ENCODE results near the gene CAMKV.
"Not testable (repeated sequence)": the region's sequence is repeated elsewhere in the genome, so short reads cannot be mapped to it uniquely, and the experiment has no call there.

The CAMKV gene, protein sequence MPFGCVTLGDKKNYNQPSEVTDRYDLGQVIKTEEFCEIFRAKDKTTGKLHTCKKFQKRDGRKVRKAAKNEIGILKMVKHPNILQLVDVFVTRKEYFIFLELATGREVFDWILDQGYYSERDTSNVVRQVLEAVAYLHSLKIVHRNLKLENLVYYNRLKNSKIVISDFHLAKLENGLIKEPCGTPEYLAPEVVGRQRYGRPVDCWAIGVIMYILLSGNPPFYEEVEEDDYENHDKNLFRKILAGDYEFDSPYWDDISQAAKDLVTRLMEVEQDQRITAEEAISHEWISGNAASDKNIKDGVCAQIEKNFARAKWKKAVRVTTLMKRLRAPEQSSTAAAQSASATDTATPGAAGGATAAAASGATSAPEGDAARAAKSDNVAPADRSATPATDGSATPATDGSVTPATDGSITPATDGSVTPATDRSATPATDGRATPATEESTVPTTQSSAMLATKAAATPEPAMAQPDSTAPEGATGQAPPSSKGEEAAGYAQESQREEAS

GRCh38 chr3:49869525-49870126, at the start of gene CAMKV:
Gene CAMKV, minus strand, starts transcription at chr3:49869906. Its CDS starts 7,518 bp downstream, at chr3:49862388.
- DNase-seq (ENCODE audit: low read depth in 1 of 2, low spot score in 1 of 2): no peak

- DNase-seq (ENCODE audit: low read depth in 1 of 2, low spot score in 1 of 2): not testable (repeated sequence)
Measured at GRCh38 chr3:49917806-49918590, 48.3 kb upstream of the CAMKV start.

DNA sequence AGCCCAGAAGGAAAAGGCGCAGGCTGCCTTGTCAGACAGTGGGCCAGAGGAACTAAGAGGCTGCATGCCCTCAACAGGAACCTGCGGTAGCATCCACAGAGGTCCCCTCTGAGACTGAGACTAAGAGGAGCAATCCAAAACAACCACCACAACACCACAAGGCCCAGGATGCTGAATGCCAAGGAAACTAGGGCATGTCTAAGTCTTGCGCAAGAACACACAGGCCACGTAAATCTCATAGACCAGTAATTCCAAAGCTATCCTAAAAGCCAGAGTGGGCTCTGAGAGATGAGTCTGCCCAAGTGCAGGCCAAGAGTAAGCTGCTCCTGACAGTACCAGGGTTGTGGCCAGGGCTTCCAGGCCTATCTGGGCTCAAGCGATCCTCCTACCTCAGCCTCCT, 47.0 kb upstream of the CAMKV start:
- no peak for DNase-seq (ENCODE audit: low read depth in 1 of 2, low spot score in 1 of 2)

DNA sequence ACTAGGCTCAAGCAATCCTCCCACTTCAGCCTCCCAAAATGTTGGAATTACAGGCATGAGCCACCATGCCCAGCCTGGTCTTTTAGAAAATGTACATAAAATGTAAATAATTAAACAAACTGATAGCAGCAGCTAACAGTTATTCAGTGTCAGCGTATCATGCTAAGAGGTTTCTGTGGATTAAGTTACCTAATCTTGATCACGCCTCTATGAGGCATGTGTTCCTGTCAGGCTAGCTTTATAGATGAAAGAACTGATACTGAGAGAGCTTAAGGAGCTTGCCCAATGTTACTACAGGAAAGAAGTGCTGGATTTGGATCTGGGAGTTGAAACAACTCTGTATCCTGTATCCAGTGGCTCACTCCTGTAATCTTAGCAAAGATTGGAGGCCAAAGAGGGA, 45.2 kb upstream of the CAMKV start:
- DNase-seq (ENCODE audit: low read depth in 1 of 2, low spot score in 1 of 2): no peak

- no peak for DNase-seq (ENCODE audit: low read depth in 1 of 2, low spot score in 1 of 2)
Measured at GRCh38 chr3:49912881-49913281, 43.2 kb upstream of the CAMKV start.

DNA sequence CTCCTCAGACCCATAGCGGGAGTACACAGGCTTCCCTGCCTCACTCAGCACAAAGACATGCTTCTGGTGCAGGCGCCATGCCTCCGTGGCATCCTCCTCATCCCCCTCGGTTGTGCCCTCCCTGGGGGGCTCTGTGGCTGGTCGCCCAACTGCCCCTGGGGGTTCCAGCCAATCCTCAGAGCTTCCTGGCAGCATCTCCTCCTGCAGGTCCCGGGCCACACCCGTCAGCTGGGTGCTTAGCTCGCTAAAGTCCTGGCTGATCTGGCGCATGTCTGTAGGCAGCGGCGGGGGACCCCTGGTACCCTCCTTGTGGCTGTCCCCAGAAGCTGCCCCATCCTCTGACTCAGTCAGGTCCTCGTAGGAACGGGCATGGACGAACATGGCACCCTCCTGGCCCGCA, 41.9 kb upstream of the CAMKV start:
- no peak for DNase-seq (ENCODE audit: low read depth in 1 of 2, low spot score in 1 of 2)

- DNase-seq (ENCODE audit: low read depth in 1 of 2, low spot score in 1 of 2): no peak
Measured at GRCh38 chr3:49911124-49911420, 41.4 kb upstream of the CAMKV start.

GRCh38 chr3:49910409-49911123, 40.9 kb upstream of the CAMKV start:
- no peak for DNase-seq (ENCODE audit: low read depth in 1 of 2, low spot score in 1 of 2)

DNA sequence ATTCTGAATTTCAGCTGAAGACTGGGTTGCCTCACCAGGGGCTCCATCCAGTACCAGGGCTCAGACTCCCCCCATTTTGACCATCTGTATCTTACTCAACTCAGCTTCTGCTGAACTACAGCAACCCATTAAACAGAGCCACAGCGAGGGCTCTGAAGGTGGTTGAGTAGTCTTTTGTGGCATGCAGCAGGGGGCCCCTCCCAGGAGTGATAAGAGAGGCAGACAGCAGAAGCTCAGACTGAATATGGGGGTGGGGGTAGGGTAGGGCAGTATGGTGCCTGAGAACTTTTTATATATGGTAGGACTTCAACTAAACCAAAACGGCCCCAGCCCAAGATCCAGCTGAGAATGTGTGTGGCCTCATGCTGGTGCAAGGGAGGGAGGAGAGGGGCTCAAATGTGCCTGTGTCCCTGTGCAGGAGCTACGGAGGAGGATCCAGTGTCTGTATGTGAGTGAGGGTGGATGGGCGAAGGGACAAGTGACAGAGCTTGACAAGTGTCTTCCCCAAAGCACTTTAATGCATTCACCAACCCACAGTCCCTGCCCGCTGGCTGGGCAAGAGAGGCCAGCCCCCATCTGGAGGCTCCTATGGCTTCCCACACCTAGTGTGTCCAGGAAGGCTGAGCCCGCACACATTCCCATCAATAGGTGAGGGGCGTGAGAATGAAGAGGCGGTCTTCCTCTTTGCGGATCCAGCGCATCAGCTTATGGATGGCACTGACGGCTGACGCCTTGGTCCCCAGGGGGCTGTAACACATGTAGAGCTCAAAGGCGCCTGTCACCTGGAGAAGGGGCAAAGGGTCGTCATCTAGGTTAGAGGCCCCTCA, 38.9 kb upstream of the CAMKV start:
- no peak for DNase-seq (ENCODE audit: low read depth in 1 of 2, low spot score in 1 of 2)

GRCh38 chr3:49906073-49906743, 36.5 kb upstream of the CAMKV start:
- peak in 1 of 2 donors; percentile 11 for DNase-seq (ENCODE audit: low read depth in 1 of 2, low spot score in 1 of 2)

DNA sequence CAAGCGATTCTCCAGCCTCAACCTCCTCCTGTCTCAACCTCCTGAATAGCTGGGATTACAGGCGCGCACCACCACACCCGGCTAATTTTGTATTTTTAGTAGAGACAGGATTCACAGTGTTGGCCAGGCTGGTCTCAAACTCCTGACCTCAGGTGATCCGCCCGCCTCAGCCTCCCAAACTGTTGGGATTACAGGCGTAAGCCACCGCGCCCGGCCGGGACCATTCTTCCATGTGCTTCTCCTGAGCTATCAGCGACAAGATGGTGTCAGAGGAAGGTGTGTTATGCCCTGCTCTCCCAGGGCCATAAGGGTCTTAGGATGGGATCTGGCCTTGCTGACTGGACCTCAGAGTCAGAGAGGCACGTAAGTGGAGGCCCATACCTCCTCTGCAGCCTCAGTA, 34.7 kb upstream of the CAMKV start:
- DNase-seq (ENCODE audit: low read depth in 1 of 2, low spot score in 1 of 2): not testable (repeated sequence)

- DNase-seq (ENCODE audit: low read depth in 1 of 2, low spot score in 1 of 2): peak; percentile 60 to 64
Measured at GRCh38 chr3:49903451-49904424, 34.0 kb upstream of the CAMKV start, which contains the start of gene MST1R. Gene MST1R, minus strand, starts transcription at chr3:49903873. Its CDS starts 264 bp downstream, at chr3:49903609.

DNA sequence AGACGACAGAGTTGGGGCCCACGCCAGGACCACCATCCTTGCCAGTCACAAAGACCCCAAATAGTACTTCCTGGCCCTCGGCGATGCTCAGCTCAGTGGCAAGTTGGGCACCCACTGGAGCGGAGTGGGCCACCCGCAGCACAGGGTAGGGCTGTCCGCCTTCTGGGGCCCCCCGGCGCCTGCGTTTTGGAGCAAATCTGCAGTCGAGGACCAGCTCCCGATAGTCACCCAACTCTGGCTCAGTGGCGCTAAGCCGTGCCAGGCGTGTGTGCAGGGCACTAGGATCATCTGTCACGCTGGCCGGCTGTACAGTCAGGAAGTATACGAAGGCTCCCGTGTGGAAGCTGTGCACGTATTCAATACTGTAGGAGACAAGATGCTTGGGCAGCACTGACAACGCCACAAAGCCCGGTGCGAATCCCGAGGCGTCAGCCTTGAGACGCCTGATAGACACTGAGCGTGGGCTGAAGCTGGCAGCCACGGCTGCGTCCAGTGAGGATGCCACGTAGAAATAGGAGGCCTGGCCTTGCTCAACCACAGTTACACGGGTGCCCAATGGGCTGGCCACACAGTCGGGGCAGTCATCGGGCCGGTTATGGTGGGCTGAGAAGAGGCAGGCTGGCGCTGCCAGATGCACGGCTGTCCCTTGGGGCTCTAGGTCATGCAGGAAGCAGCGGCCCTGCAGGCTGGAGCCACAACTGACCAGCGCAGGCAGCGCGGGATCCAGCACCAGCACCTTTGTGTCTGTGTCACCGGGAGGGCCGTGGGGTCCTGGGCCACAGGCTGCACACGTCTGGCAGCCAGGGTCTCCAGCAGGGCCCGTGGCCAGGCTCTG, 33.0 kb upstream of the CAMKV start:
- no peak for DNase-seq (ENCODE audit: low read depth in 1 of 2, low spot score in 1 of 2)

GRCh38 chr3:49901366-49902339, 31.9 kb upstream of the CAMKV start:
- no peak for DNase-seq (ENCODE audit: low read depth in 1 of 2, low spot score in 1 of 2)

DNA sequence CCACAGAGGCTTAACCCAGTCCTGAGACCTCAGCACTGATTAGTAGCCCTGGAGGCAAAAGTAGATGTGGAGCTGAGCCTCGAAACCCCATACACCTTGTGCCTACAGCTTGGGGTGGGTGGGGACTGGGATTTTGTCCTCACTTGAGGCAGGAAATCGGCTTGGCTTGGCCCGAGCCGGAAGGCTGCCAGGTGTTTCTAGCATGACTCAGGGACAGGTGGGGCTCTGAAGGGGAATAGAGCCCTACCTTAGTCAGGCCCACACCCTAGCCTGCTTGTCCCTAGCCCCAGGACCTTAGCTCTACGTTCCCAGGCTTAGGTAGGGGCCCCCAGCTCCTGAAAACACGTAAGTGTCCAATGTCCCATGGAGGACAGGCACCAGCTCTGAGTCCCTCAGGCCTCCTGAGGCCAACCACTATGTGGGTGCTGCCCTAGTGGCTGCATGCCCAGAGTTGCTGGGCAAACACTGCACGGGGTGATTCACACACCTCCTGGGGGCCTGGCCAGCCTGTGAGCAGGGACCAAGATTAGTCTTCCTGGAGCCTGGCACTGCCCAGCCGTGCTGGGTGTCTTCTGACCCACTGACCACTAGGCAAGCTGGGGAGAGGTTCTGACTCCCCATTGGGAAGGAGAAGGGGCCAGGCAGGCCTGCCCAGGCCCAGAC, 30.9 kb upstream of the CAMKV start:
- DNase-seq (ENCODE audit: low read depth in 1 of 2, low spot score in 1 of 2): no peak

GRCh38 chr3:49899815-49900214, 30.1 kb upstream of the CAMKV start:
- no peak for DNase-seq (ENCODE audit: low read depth in 1 of 2, low spot score in 1 of 2)
